ENCODE data around the gene ALAS1. TPM values are rescaled to one million over a fixed set of nuclear protein-coding genes. Genes with fewer than 3 reads are reported as not detected.
A peak's percentile ranks its signal among the peaks of the same experiment; 100 is the strongest.

Gene ALAS1
- total and polyA plus RNA-seq, 2 donors (not counting 1 experiment from before 2014, with no cell fraction given) = 26.1 to 30.2 TPM

- no peak for DNase-seq
- 48% methylated on average over 11 of the region's 13 CpGs for WGBS (ENCODE audit: insufficient coverage)
- peaks cover 1 to 73% of the 10 kb centered on the region in 2 experiments for H3K36me3 ChIP-seq (replicated peaks in 1 of 2; ENCODE audit: control extremely low read depth in 1 of 2, control insufficient read depth in 1 of 2, extremely low read depth in 1 of 2, insufficient read depth in 2 of 2, low read length in 1 of 2)
- no peak overlapping the region for H3K4me3 Mint-ChIP-seq
- no peak for ATAC-seq (ENCODE audit: low read depth)
- no peak overlapping the region for H3K4me3 ChIP-seq (ENCODE audit: control extremely low read depth in 1 of 5, extremely low read depth in 1 of 5, insufficient read depth in 1 of 5, low read depth in 2 of 5, low read length in 4 of 5)
- H2AFZ ChIP-seq (ENCODE audit: insufficient read depth, low read depth, low read length, poor library complexity, severe bottlenecking) = no peak overlapping the region
- peak overlapping the region; percentile 71 for H3K27ac Mint-ChIP-seq
- no peaks in the 10 kb centered on the region for H3K9me3 Mint-ChIP-seq (ENCODE audit: insufficient read depth)
- TF ChIP-seq EZH2 (IDR thresholded peaks at IDR 0.05; ENCODE audit: borderline replicate concordance, insufficient read depth, low read depth, low read length, poor library complexity, severe bottlenecking) (no peak), CTCF (IDR thresholded peaks at IDR 0.05) (no peak)
- no peak overlapping the region for H3K9ac ChIP-seq (ENCODE audit: low read length)
- peaks cover 26% of the 10 kb centered on the region for H4K20me1 ChIP-seq (ENCODE audit: control insufficient read depth, insufficient read depth, low read length, poor library complexity, severe bottlenecking)
- H3K4me1 ChIP-seq (ENCODE audit: control insufficient read depth in 2 of 2, insufficient read depth in 2 of 2, low read length in 2 of 2) = peaks cover 42 to 55% of the 10 kb centered on the region in 2 donors
- ChIA-PET POLR2A (interaction anchor here (0.9 kb wide), 1 partner anchor 9 kb away, joined by 3 read pairs; the partner anchor contains the start of gene TLR9), CTCF (interaction anchor here (1.6 to 12.3 kb wide), 4 partner anchors 9 to 122 kb away, joined by 7 to 265 read pairs (median 92); partner anchors contain the start of genes GLYCTK, TLR9 and WDR82)
- intact Hi-C loops (cut with micrococcal nuclease) = no loop called here
- peaks cover 45% of the 10 kb centered on the region for H3K4me1 Mint-ChIP-seq
- H3K27me3 Mint-ChIP-seq = no peaks in the 10 kb centered on the region
- peaks cover 37% of the 10 kb centered on the region for H3K79me2 ChIP-seq (ENCODE audit: control insufficient read depth, insufficient read depth, low read length)
- H3K4me2 ChIP-seq (replicated peaks; ENCODE audit: low read depth, low read length, poor library complexity, severe bottlenecking) = peak overlapping the region; percentile 37
- H3K27me3 ChIP-seq (replicated peaks in 1 of 4; ENCODE audit: control extremely low read depth in 1 of 4, control insufficient read depth in 3 of 4, insufficient read depth in 4 of 4, low read length in 3 of 4) = no peaks in the 10 kb centered on the region
- H3K27ac ChIP-seq (ENCODE audit: low read length in 2 of 2) = peak overlapping the region; percentile 14 to 27
- H3K9me3 ChIP-seq (ENCODE audit: control extremely low read depth in 1 of 3, control insufficient read depth in 2 of 3, insufficient read depth in 1 of 3, low read length in 2 of 3) = no peaks in the 10 kb centered on the region
Measured at GRCh38 chr3:52216585-52217408, 18.8 kb downstream of the ALAS1 start.

- TF ChIP-seq CTCF (IDR thresholded peaks at IDR 0.05) (no peak), EZH2 (IDR thresholded peaks at IDR 0.05; ENCODE audit: borderline replicate concordance, insufficient read depth, low read depth, low read length, poor library complexity, severe bottlenecking) (no peak)
Measured at GRCh38 chr3:52217409-52217805, 19.4 kb downstream of the ALAS1 start.

More at GRCh38 chr3:52217409-52217805, 19.4 kb downstream of the ALAS1 start:
- no peaks in the 10 kb centered on the region for H3K9me3 Mint-ChIP-seq (ENCODE audit: insufficient read depth)
- H3K9ac ChIP-seq (ENCODE audit: low read length) = no peak overlapping the region
- DNase-seq = no peak
- 50% methylated on average over 7 of the region's 10 CpGs for WGBS (ENCODE audit: insufficient coverage)
- ChIA-PET CTCF (interaction anchor here (2.6 to 12.3 kb wide), 3 partner anchors 16 to 121 kb away, joined by 7 to 265 read pairs (median 177); partner anchors contain the start of genes GLYCTK and WDR82), POLR2A (interaction anchor here (0.9 kb wide), 1 partner anchor 8 kb away, joined by 3 read pairs; the partner anchor contains the start of gene TLR9)
- H3K4me2 ChIP-seq (replicated peaks; ENCODE audit: low read depth, low read length, poor library complexity, severe bottlenecking) = peak overlapping the region; percentile 37
- peaks cover 32% of the 10 kb centered on the region for H4K20me1 ChIP-seq (ENCODE audit: control insufficient read depth, insufficient read depth, low read length, poor library complexity, severe bottlenecking)
- H3K36me3 ChIP-seq (replicated peaks in 1 of 2; ENCODE audit: control extremely low read depth in 1 of 2, control insufficient read depth in 1 of 2, extremely low read depth in 1 of 2, insufficient read depth in 2 of 2, low read length in 1 of 2) = peaks cover 1 to 73% of the 10 kb centered on the region in 2 experiments
- H3K27ac Mint-ChIP-seq = peak overlapping the region; percentile 71
- no peak overlapping the region for H3K4me3 ChIP-seq (ENCODE audit: control extremely low read depth in 1 of 5, extremely low read depth in 1 of 5, insufficient read depth in 1 of 5, low read depth in 2 of 5, low read length in 4 of 5)
- H3K9me3 ChIP-seq (ENCODE audit: control extremely low read depth in 1 of 3, control insufficient read depth in 2 of 3, insufficient read depth in 1 of 3, low read length in 2 of 3) = no peaks in the 10 kb centered on the region
- H3K4me1 Mint-ChIP-seq = peaks cover 49% of the 10 kb centered on the region
- no peak for ATAC-seq (ENCODE audit: low read depth)
- no peak overlapping the region for H3K4me3 Mint-ChIP-seq
- peaks cover 48 to 61% of the 10 kb centered on the region in 2 donors for H3K4me1 ChIP-seq (ENCODE audit: control insufficient read depth in 2 of 2, insufficient read depth in 2 of 2, low read length in 2 of 2)
- H2AFZ ChIP-seq (ENCODE audit: insufficient read depth, low read depth, low read length, poor library complexity, severe bottlenecking) = no peak overlapping the region
- intact Hi-C loops (cut with micrococcal nuclease) = no loop called here
- no peaks in the 10 kb centered on the region for H3K27me3 Mint-ChIP-seq
- H3K27me3 ChIP-seq (replicated peaks in 1 of 4; ENCODE audit: control extremely low read depth in 1 of 4, control insufficient read depth in 3 of 4, insufficient read depth in 4 of 4, low read length in 3 of 4) = no peaks in the 10 kb centered on the region
- H3K79me2 ChIP-seq (ENCODE audit: control insufficient read depth, insufficient read depth, low read length) = peaks cover 44% of the 10 kb centered on the region
- H3K27ac ChIP-seq (ENCODE audit: low read length in 2 of 2) = peak overlapping the region in 1 of 2 donors; percentile 27

Data from B cell (primary cell).